ENCODE data around the gene IL1F10. TPM values are rescaled to one million over a fixed set of nuclear protein-coding genes. Genes with fewer than 3 reads are reported as not detected.

The IL1F10 gene
- polyA plus RNA-seq, 1 donor, result not detected

- WGBS (ENCODE audit: insufficient coverage, low lambda C conversion rate), result 94% methylated on average over 3 of the region's 3 CpGs
- no peak overlapping the region for H3K27ac ChIP-seq (ENCODE audit: low read length)
Measured at GRCh38 chr2:113120861-113121260, 53.1 kb downstream of the IL1F10 start.

DNA sequence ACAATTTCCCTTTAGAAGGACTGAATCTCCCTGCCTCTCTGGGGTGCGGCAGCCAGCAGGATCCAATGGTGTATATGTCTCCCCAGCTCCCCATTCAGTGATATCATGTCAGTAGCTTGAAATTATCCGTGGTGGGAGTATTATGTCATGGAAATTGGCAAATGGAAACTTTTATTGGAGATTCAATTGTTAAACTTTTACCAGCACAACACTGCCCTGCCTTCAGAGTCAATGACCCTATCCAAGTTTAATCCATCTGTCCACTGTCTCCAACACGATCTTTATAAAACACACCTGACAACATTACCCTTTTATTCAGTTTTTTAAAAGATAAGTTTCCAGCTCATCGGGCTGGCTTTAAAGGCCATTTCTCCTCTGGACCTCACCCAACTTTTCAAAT, 54.6 kb downstream of the IL1F10 start:
- Histone ChIP-seq H3K4me3 (ENCODE audit: low read length) (no peak overlapping the region), H3K4me1 (ENCODE audit: control insufficient read depth, insufficient read depth, low read length) (no peaks in the 10 kb centered on the region), H3K36me3 (ENCODE audit: control insufficient read depth, insufficient read depth, low read length) (no peaks in the 10 kb centered on the region), H3K27ac (ENCODE audit: low read length) (no peak overlapping the region), H3K27me3 (ENCODE audit: control insufficient read depth, insufficient read depth, low read length) (no peaks in the 10 kb centered on the region), H3K9me3 (ENCODE audit: control insufficient read depth, low read depth, low read length) (no peaks in the 10 kb centered on the region)
- no peak for DNase-seq
- WGBS (ENCODE audit: insufficient coverage, low lambda C conversion rate), result 60% methylated on average over 1 of the region's 4 CpGs

More at GRCh38 chr2:113120861-113121260, 53.1 kb downstream of the IL1F10 start:
- Histone ChIP-seq H3K4me1 (ENCODE audit: control insufficient read depth, insufficient read depth, low read length) (no peaks in the 10 kb centered on the region), H3K9me3 (ENCODE audit: control insufficient read depth, low read depth, low read length) (no peaks in the 10 kb centered on the region), H3K4me3 (ENCODE audit: low read length) (no peak overlapping the region), H3K27me3 (ENCODE audit: control insufficient read depth, insufficient read depth, low read length) (no peaks in the 10 kb centered on the region), H3K36me3 (ENCODE audit: control insufficient read depth, insufficient read depth, low read length) (no peaks in the 10 kb centered on the region)
- no peak for DNase-seq

- no peaks in the 10 kb centered on the region for H3K9me3 ChIP-seq (ENCODE audit: control insufficient read depth, low read depth, low read length)
- H3K27ac ChIP-seq (ENCODE audit: low read length), result no peak overlapping the region
- no peaks in the 10 kb centered on the region for H3K4me1 ChIP-seq (ENCODE audit: control insufficient read depth, insufficient read depth, low read length)
- H3K36me3 ChIP-seq (ENCODE audit: control insufficient read depth, insufficient read depth, low read length), result no peaks in the 10 kb centered on the region
- H3K27me3 ChIP-seq (ENCODE audit: control insufficient read depth, insufficient read depth, low read length), result no peaks in the 10 kb centered on the region
- 100% methylated on average over 2 of the region's 3 CpGs for WGBS (ENCODE audit: insufficient coverage, low lambda C conversion rate)
- no peak for DNase-seq
- no peak overlapping the region for H3K4me3 ChIP-seq (ENCODE audit: low read length)
Measured at GRCh38 chr2:113123726-113124125, 56.0 kb downstream of the IL1F10 start.

DNA sequence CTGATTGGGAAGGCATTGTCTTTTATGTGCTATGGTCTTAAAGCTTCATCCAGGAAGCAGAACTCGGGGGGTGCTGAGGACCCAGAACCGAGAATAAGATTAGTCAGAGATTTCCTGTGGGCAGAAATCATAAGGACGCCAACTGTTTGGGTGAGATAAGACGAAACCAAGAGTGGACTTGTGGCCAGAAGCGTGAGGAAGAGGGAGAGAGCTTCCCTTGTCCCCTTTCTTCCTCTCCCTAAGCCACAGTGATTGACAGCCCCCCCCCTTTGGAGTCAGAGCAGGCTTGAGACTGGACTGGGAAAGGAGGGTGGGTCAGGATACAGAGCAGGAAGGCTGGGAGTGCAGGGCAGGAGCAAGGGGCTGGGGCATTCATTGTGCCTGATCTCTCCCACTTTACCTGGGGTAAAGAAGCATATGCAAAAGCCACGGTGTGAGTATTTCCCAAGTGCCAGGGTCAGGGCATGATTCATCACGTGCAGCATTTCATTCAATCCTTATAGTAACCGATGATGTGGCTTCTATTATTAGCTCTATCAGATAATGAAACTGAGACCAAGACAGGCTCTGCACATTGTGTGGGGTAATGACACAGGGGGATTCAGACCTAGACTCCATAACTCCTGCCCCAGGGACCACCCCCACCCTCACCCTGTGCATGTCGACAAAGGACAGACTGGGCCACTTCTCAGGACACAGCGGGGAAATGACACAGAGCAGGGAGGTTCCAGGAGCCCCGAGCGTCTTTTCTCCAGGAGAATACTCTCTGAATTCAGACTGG, 56.6 kb downstream of the IL1F10 start:
- Histone ChIP-seq H3K4me3 (ENCODE audit: low read length) (no peak overlapping the region), H3K9me3 (ENCODE audit: control insufficient read depth, low read depth, low read length) (no peaks in the 10 kb centered on the region), H3K27ac (ENCODE audit: low read length) (no peak overlapping the region), H3K36me3 (ENCODE audit: control insufficient read depth, insufficient read depth, low read length) (no peaks in the 10 kb centered on the region), H3K4me1 (ENCODE audit: control insufficient read depth, insufficient read depth, low read length) (no peaks in the 10 kb centered on the region), H3K27me3 (ENCODE audit: control insufficient read depth, insufficient read depth, low read length) (no peaks in the 10 kb centered on the region)
- peak in 1 of 2 donors; percentile 15 for DNase-seq
- no CpG with 5 or more reads among the region's 12 CpGs for WGBS (ENCODE audit: insufficient coverage, low lambda C conversion rate)

Other genes with a start within 250 kb of the IL1F10 start
- gene IL1B, start 231.2 kb upstream of the IL1F10 start, polyA plus RNA-seq, result 3.9 TPM
- gene IL37, start 156.8 kb upstream of the IL1F10 start, polyA plus RNA-seq, result 1.6 TPM
- gene IL36G, start 90.0 kb upstream of the IL1F10 start, polyA plus RNA-seq, result 0.51 TPM
- gene IL36A, start 62.5 kb upstream of the IL1F10 start, polyA plus RNA-seq, result not detected
- not detected for gene IL36B, start 15.1 kb upstream of the IL1F10 start, polyA plus RNA-seq
- not detected for gene IL36RN, start 8.8 kb upstream of the IL1F10 start, polyA plus RNA-seq
- 0.39 TPM for gene IL1RN, start 59.6 kb downstream of the IL1F10 start, polyA plus RNA-seq
- gene PSD4, start 106.0 kb downstream of the IL1F10 start, polyA plus RNA-seq, result 21.4 TPM
- 2.1 TPM for gene PAX8, start 211.0 kb downstream of the IL1F10 start, polyA plus RNA-seq